GM12874 (cell line): Measurements from ENCODE around the gene ALLC.

ENCODE experiments used
- TF ChIP-seq, protein P1 (sequence below): IDR thresholded peaks from 2 replicates; pipeline ENCODE4 v1.5.1; 2011; ENCODE audit warnings: low read depth, mild to moderate bottlenecking, control low read depth, low read length, moderate library complexity; ENCODE audit not compliant: insufficient read depth

Gene ALLC

DNA sequence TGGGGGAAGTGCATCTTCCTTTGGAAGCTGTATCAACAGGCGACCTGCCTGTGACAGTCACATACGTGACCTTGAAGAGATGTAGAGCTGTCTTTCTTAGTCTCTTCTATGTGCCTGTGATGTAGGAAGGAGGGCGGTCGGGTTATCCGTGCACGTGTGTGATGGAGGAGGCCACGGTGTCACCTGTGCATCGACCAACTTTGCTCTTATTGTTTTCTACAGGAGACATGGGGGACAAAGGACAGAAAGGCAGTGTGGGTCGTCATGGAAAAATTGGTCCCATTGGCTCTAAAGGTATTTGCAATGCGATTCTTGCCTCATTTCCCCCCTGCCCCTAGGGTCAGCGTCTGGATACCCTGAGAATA lies 20.7 kb upstream of the ALLC start:
- TF ChIP-seq, protein P1, sequence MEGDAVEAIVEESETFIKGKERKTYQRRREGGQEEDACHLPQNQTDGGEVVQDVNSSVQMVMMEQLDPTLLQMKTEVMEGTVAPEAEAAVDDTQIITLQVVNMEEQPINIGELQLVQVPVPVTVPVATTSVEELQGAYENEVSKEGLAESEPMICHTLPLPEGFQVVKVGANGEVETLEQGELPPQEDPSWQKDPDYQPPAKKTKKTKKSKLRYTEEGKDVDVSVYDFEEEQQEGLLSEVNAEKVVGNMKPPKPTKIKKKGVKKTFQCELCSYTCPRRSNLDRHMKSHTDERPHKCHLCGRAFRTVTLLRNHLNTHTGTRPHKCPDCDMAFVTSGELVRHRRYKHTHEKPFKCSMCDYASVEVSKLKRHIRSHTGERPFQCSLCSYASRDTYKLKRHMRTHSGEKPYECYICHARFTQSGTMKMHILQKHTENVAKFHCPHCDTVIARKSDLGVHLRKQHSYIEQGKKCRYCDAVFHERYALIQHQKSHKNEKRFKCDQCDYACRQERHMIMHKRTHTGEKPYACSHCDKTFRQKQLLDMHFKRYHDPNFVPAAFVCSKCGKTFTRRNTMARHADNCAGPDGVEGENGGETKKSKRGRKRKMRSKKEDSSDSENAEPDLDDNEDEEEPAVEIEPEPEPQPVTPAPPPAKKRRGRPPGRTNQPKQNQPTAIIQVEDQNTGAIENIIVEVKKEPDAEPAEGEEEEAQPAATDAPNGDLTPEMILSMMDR, result no peak

DNA sequence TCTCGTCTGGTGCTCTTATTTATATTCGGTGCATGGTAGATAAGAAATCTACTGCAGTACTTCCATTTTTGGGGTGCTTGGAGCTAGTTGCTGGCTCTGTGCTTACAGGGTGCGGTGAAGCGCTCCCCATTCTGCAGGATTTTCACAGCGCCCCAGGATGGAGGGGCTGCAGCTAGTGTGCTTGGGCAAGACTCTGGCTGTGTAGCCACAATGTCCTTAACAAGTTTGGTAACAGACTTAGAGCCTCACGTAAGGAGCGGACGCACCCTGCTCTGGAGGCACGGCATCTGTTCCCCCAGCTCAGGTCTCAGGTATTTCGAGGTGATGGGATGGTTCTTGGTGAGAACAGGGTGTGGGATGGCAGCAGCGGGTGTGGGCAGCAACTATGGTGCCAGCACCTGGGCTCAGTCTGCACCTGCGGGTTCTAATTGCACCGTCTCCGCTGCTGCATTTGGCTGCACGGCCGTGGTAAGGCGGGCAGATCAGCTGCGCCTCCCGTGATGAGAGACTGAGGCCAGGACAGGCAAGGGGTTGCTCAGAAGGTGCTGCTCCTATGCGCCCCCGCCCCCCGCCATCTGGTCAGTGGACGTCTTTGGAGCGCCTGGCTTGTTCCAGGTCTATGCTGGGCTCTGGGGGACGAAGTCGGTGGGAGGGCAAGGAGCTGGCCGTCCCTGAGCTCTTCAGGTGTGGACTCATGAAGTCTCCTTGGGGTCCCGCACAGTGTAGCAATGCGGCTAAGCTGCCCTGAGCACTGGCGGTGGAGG lies 20.1 kb upstream of the ALLC start:
- TF ChIP-seq, protein P1, result no peak

DNA sequence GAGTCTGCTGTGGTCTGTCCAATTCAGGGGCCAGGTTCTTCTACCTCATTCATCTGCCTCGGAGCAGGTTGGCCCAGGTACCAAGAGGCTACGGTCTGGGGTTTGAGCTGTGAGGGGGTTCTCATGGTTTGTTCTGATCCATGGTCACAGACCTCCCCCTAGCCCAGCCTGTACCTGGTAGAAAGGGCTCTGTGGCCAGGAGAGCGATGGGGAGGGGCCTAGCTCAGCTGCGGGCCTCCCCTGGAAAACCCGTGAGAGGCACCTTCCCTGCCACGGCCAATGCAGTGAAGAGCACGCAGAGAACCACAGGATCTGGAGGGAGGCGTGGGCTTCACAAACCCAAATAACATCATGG lies 19.6 kb upstream of the ALLC start:
- TF ChIP-seq, protein P1, result no peak

DNA sequence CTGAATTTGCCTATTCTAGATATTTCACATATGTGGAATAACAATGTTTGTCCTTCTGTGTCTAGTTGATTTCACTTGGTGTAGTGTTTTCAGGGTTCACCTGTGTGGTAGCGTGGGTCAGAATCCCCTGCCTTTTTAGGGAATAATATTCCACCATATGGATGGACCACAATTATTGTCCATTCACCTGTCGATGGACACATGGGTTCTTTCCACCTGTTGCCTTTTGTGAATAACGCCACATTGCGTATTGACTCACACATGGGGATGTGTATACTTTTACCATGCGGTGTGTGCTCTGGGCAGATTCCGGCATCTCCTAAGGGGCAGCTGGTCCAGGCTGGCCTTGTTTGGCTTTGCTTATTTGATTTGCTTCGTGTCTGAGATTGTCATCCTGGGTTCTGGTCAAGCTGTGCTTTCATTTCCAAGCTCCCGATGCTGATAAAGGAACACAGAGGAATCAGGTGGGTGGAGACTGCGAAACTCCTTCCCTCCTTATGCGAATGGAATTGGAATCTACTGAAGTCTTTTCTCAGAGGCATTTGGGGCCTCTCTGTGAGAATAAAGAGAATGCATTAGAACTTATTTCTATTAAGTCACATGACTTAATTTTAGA lies 18.9 kb upstream of the ALLC start:
- TF ChIP-seq, protein P1, result no peak

DNA sequence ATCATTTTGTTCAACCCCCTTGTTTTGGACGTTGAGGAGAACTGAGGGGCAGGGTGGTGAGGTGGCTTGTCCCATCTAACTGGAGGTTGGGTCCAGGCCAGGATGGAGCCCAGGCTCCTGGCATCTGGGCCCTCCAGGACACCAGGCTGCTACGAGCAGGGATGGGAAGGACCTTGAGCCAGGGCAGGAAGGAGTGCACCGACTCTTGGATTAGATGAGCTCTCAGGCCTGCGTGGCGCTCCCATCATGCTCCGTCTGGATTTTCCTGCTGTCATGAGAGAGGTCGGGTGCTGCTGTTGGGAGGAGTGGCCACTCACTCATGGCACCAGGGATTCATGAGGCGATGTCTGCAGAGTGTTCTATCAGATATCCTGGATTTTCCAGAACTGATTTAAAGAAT lies 18.3 kb upstream of the ALLC start:
- TF ChIP-seq, protein P1, result no peak

DNA sequence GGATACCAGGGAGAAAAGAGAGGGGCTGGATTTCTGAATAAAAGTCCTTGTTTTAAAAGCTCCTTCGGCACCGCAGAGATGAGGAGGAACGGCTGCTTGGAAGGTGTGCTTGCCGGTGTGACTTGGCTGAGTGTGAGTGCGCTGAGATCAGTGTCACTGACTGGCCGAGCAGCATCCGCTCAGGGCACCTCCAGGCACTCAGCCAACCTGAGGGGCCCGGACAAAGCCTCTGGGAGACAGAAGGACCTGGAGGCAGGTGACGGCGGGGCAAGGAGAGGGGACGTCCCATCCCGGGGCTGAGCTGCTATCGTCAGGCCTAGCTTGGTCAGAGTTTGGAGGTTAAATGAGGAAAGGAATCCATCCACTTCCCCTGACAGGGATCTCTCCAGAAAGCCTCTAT lies 16.8 kb upstream of the ALLC start:
- TF ChIP-seq, protein P1, result no peak

DNA sequence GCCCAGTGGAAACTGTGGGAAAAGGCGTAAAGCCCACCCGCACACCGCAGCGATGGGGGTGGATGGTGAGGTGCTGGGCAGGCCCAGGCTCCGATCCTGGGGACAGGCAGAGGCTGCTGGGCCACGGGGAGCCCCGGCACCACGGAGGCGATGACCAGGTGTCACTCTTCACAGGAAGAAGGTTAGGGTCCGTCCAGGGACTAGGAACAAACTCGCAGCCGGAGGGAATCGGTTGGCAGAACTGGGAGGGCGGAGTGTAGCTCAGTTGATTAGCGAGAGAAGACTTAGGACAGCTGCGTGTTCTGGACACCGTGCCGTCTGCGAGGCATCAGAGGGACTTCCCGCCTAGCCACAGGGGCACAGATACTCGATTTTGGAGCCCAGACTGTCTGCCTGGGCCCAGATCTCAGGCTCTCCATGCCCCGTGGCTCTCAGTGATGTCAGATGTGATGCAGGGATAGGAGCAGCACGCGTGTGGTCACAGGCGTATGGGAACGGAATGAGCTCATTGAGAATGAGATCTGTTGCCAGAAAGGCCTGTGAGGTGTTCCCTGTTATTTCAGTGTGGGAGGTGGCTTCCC lies 16.1 kb upstream of the ALLC start:
- TF ChIP-seq, protein P1, result no peak
